Subcutaneous adipose tissue (tissue), 4 donors: ENCODE results near the gene VPS37C. TPM values are rescaled to one million over a fixed set of nuclear protein-coding genes. Genes with fewer than 3 reads are reported as not detected.

Source experiments
- total RNA-seq, 4 donors: library from RNA; depleted of rRNA; stranded (reverse); fragments of >200 nt; gene quantifications; one replicate each; pipeline ENCODE4 v1.1.0, GENCODE V29; 2016
- TF ChIP-seq, protein P1 (sequence below): fragments of 450-650 bp; IDR thresholded peaks from one replicate; pipeline ENCODE4 v1.5.1; 2016; ENCODE audit warnings: low read depth, mild to moderate bottlenecking, control low read depth, antibody characterized with exemption, moderate library complexity

Gene VPS37C
- total RNA-seq, 4 donors from 2014 or later = 6.7 to 10.9 (median 8.8) TPM

GRCh38 chr11:61171907-61172306 is 10.7 kb upstream of the VPS37C start:
- TF ChIP-seq, protein P1, sequence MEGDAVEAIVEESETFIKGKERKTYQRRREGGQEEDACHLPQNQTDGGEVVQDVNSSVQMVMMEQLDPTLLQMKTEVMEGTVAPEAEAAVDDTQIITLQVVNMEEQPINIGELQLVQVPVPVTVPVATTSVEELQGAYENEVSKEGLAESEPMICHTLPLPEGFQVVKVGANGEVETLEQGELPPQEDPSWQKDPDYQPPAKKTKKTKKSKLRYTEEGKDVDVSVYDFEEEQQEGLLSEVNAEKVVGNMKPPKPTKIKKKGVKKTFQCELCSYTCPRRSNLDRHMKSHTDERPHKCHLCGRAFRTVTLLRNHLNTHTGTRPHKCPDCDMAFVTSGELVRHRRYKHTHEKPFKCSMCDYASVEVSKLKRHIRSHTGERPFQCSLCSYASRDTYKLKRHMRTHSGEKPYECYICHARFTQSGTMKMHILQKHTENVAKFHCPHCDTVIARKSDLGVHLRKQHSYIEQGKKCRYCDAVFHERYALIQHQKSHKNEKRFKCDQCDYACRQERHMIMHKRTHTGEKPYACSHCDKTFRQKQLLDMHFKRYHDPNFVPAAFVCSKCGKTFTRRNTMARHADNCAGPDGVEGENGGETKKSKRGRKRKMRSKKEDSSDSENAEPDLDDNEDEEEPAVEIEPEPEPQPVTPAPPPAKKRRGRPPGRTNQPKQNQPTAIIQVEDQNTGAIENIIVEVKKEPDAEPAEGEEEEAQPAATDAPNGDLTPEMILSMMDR = no peak

DNA sequence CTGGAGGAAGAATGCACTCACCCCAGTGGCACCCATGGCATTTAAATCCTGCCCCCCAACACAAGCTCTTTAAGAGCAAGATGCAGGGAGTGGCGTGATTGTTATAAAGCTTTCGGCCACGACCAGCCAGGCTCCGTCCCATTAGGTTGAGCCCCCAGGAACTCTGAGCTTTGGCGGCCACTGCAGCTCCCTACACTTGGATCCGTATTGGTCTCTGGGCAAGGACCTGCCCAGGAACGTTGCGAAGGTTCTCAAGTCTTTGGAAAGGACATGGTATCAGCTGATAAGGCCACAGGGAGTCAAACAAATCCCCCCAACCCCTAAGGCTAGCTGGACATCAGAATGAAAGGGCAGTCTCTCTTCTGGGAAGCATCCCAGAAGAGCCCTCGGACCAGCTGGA is 9.3 kb upstream of the VPS37C start:
- TF ChIP-seq, protein P1 = no peak

DNA sequence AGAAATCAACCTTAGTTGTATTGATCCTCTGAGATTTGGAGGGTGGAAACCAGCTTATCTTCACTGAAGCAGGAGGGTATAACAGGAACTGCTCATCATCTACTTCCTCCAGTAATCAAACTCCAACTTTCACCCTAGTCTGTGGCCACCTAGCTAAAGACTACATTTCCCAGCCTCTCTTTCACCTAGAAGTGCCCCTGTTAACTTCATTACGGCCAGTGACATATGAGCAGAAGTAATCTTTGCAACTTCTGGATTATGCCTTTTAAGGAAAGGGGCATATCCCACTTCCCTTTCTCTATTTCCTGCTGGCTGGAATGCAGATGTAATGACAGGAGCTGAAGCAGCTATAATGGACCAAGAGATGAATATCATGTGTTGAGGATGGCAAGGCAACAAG is 7.6 kb upstream of the VPS37C start:
- TF ChIP-seq, protein P1 = no peak

- TF ChIP-seq, protein P1 = no peak
Observed at GRCh38 chr11:61168042-61168688, 6.9 kb upstream of the VPS37C start.

- TF ChIP-seq, protein P1 = no peak
Observed at GRCh38 chr11:61164606-61165424, 3.6 kb upstream of the VPS37C start.

DNA sequence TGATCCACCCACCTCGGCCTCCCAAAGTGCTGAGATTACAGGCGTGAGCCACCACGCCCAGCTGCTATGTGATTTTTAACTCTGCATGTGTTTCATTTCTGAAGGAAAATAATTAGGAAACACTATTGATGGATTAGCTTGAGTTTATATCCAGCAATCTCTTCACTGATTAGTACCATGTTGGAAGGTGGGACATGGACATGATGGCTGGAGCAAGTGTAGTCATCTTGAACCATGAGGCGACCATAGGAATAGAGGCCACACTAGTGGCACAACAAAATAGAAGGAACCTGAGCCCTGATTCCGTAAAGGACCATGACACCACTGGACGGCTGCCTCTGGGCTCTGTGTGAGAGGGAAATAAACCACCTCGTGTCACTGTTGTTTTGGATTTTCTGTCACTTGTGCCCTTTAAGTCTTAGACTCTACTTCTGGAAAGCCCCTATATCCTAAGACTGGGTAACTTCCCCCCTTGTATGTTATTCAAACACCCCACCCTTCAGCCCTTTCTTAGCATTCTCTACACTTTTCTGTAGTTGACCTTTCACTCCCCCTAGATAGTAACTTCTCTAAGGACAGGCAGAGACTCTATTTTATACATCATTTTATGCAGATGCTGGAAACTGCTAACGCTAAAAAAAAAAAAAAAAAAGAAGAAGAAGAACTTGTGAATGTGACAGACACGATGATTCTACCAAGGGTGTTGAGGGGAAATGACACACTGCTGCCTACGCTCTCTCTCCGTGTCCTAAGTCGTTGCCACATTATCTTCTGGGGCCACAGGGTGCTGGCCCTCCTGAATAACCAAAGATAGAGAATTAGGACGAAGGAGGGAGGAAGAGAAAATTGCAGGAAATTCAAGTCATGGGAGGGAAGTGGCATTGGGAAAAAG is 2.7 kb upstream of the VPS37C start:
- TF ChIP-seq, protein P1 = no peak
